22Rv1 (cell line): ENCODE measurements around the gene ACSL4.

Experiments used
- H3K27ac ChIP-seq: fragments of 450-650 bp; 2 replicates; pipeline ENCODE4 v1.5.1; 2017
- ZFX ChIP-seq: fragments of 450-650 bp; IDR thresholded peaks from 2 replicates; pipeline ENCODE4 v1.6.1; 2017; ENCODE audit warnings: antibody characterized with exemption, borderline replicate concordance
- TF ChIP-seq, protein P1 (sequence below): fragments of 450-650 bp; IDR thresholded peaks from 2 replicates; pipeline ENCODE4 v1.5.1; 2017; ENCODE audit warnings: mild to moderate bottlenecking

ACSL4 gene

DNA sequence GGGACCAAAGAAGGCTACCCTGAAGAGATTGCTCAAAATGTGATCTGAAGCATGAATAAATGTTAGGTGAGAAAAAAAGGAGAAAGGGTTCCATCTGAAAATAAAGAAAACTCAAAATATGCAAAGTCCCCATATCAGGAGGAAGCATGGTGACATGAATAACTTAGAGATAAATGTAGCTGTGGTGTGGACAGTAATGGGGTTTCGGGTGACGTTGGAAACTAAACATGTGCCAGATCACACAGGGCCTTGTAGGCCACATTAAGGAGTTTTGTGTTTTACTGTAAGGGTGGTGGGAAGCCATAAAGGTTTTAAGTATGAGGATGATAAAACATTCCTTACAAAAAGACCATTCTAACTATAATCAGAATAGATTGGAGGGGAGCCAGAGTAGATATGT is 40.3 kb upstream of the ACSL4 start:
- TF ChIP-seq ZFX, result no peak
- TF ChIP-seq, protein P1, sequence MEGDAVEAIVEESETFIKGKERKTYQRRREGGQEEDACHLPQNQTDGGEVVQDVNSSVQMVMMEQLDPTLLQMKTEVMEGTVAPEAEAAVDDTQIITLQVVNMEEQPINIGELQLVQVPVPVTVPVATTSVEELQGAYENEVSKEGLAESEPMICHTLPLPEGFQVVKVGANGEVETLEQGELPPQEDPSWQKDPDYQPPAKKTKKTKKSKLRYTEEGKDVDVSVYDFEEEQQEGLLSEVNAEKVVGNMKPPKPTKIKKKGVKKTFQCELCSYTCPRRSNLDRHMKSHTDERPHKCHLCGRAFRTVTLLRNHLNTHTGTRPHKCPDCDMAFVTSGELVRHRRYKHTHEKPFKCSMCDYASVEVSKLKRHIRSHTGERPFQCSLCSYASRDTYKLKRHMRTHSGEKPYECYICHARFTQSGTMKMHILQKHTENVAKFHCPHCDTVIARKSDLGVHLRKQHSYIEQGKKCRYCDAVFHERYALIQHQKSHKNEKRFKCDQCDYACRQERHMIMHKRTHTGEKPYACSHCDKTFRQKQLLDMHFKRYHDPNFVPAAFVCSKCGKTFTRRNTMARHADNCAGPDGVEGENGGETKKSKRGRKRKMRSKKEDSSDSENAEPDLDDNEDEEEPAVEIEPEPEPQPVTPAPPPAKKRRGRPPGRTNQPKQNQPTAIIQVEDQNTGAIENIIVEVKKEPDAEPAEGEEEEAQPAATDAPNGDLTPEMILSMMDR, result no peak
- H3K27ac ChIP-seq, result no peak overlapping the region

DNA sequence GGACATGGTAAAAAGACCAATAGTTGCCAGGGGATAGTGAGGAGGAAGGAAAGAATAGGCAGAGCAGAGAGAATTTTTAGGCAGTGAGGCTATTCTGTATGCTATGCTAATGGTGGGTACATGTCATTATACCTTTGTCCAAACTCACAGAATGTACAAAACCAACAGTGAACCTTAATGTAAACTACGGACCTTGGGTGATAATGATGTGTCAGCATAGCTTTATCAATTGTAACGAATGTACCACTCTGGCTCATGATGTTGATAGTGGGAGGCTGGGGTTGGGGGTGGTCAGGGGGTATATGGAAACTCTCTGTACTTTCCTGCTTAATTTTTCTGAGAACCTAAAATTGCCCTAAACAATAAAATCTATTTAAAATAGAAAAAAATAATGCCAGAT is 37.7 kb upstream of the ACSL4 start:
- H3K27ac ChIP-seq, result no peak overlapping the region
- TF ChIP-seq, protein P1, result no peak
- no peak for TF ChIP-seq ZFX

DNA sequence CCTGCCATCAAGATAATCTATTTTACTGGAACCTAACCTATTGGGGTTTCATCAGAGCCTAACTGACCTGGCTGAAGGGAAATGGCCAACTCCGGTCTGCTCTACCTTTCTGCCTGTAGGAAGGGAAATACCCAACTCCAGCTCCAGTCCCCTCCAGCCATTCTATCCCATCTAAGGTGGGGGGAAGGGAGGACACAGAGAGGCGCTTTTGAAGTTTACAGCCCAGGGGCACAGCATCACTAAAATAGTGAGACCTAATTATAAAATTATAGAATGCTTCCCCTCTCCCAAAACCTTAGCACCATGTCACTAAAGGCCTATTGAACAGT is 27.8 kb upstream of the ACSL4 start:
- no peak for TF ChIP-seq ZFX
- TF ChIP-seq, protein P1, result no peak
- no peak overlapping the region for H3K27ac ChIP-seq

DNA sequence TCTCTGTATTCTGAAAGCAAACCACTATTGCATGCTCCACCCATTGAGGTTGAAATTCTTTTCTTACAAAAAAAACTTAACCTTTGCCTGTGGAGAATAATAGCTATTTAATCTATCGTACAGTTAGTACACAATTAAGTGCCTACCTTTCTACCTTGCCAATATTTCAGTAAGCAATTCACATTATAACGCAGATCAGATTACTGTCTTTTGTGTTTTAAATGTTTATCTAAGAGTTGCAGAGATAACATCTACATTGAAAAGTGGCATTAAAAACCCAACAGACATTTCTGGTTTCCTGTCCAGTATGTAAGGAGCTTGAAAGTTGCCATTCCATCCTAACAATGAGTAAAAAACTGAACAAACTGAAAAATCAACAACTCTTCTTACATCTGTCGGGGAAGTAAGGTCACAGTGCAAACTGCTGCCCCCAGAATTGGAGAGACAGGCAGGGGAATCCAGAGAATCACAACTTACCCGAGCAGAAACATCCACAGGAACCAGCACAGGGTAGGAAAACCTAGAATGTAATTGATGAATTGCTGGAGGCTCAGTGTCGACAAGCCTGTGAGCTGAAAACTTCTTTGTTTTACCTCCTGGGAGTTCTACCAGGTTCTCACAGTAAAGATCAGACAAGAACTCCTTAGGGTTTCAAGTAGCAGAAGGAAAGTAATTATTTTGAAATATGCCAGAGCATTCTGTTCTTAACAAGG is 27.3 kb upstream of the ACSL4 start:
- TF ChIP-seq ZFX, result no peak
- TF ChIP-seq, protein P1, result no peak
- no peak overlapping the region for H3K27ac ChIP-seq

DNA sequence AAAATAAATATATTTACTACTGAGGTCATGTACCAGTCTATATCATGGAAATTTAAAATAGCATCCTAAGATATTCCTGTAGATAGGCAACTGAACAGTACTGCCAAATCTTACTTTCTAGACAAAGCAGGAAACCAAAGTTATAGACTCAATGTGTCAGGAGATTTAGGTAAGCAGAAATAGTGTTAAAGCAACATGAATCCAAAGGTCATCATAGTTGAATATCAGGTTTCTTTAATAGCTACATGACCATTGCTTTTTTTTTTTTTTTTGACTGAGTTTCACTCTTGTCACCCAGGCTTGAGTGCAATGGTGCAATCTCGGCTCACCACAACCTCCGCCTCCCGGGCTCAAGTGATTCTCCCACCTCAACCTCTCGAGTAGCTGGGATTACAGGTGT is 20.2 kb upstream of the ACSL4 start:
- TF ChIP-seq, protein P1, result no peak
- no peak overlapping the region for H3K27ac ChIP-seq

DNA sequence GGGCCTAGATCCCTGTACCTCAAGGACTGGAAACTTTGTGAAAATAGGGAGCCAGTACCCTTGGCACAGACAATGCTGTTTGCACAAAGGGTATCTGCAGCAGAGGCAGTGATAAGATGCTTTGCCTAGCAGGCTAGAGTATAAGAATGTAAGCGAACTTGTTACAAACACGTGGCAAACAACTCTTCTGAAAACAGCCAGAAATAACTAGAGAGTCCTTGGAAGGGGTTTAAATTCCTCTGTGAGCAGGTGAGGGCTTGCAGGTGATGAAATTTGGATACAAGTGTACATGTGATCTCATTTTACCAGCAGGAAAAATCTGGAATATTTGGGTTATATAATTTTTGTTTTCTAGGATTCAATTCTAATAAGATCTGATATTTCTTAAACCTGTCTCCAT is 18.6 kb upstream of the ACSL4 start:
- TF ChIP-seq, protein P1, result no peak
- no peak for TF ChIP-seq ZFX
- no peak overlapping the region for H3K27ac ChIP-seq

DNA sequence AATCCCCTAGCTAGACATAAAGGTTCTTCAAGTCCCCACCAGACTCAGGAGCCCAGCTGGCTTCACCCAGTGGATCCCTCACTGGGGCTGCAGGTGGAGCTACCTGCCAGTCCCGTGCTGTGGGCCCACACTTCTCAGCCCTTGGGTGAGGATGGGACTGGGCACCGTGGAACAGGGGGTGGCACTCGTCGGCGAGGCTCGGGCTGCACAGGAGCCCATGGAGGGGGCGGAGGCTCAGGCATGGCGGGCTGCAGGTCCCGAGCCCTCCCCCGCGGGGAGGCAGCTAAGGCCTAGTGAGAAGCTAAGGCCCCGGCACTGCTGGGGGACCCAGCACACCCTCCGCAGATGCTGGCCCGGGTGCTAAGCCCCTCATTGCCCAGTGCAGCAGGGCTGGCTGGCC is 16.1 kb upstream of the ACSL4 start:
- TF ChIP-seq, protein P1, result no peak
- TF ChIP-seq ZFX, result no peak
- H3K27ac ChIP-seq, result no peak overlapping the region
